Measurements from ENCODE around the gene YPEL2. TPM values are rescaled to one million over a fixed set of nuclear protein-coding genes. Genes with fewer than 3 reads are reported as not detected.
A peak's percentile ranks its signal among the peaks of the same experiment; 100 is the strongest.

YPEL2 gene
- total and polyA plus RNA-seq, 2 donors (not counting 1 experiment from before 2014, with no cell fraction given): 20.7 to 51.8 TPM

GRCh38 chr17:59368218-59368857 lies 36.9 kb downstream of the YPEL2 start:
- POLR2A ChIA-PET: no interaction called here
- H3K27ac ChIP-seq (ENCODE audit: low read length in 2 of 2): no peak overlapping the region
- peaks cover 75 to 97% of the 10 kb centered on the region in 2 donors for H3K4me1 ChIP-seq (ENCODE audit: control insufficient read depth in 2 of 2, insufficient read depth in 2 of 2, low read length in 2 of 2)
- peaks cover 93% of the 10 kb centered on the region for H3K79me2 ChIP-seq (ENCODE audit: control insufficient read depth, insufficient read depth, low read length)
- no peak overlapping the region for H3K4me3 ChIP-seq (ENCODE audit: control extremely low read depth in 1 of 5, extremely low read depth in 1 of 5, insufficient read depth in 1 of 5, low read depth in 2 of 5, low read length in 4 of 5)
- TF ChIP-seq CTCF (IDR thresholded peaks at IDR 0.05) (no peak), EZH2 (IDR thresholded peaks at IDR 0.05; ENCODE audit: borderline replicate concordance, insufficient read depth, low read depth, low read length, poor library complexity, severe bottlenecking) (no peak)
- DNase-seq (no peak), ATAC-seq (ENCODE audit: low read depth) (no peak)
- Mint-ChIP-seq H3K9me3 (ENCODE audit: insufficient read depth) (no peaks in the 10 kb centered on the region), H3K27me3 (no peaks in the 10 kb centered on the region), H3K27ac (peak overlapping the region; percentile 48), H3K4me1 (peaks cover 84% of the 10 kb centered on the region), H3K4me3 (no peak overlapping the region)
- H3K27me3 ChIP-seq (replicated peaks in 1 of 4; ENCODE audit: control extremely low read depth in 1 of 4, control insufficient read depth in 3 of 4, insufficient read depth in 4 of 4, low read length in 3 of 4): no peaks in the 10 kb centered on the region
- 98% methylated on average over 5 of the region's 7 CpGs for WGBS (ENCODE audit: insufficient coverage)
- no peaks in the 10 kb centered on the region for H4K20me1 ChIP-seq (ENCODE audit: control insufficient read depth, insufficient read depth, low read length, poor library complexity, severe bottlenecking)
- CTCF ChIA-PET: interaction anchor here (0.7 to 1.2 kb wide), 4 partner anchors 11 to 58 kb away, joined by 3 read pairs; no protein-coding TSS in a partner anchor
- no peak overlapping the region for H3K9ac ChIP-seq (ENCODE audit: low read length)
- H3K4me2 ChIP-seq (replicated peaks; ENCODE audit: low read depth, low read length, poor library complexity, severe bottlenecking): no peak overlapping the region
- intact Hi-C loops (cut with micrococcal nuclease): no loop called here
- no peak overlapping the region for H2AFZ ChIP-seq (ENCODE audit: insufficient read depth, low read depth, low read length, poor library complexity, severe bottlenecking)
- no peaks in the 10 kb centered on the region for H3K36me3 ChIP-seq (replicated peaks in 1 of 2; ENCODE audit: control extremely low read depth in 1 of 2, control insufficient read depth in 1 of 2, extremely low read depth in 1 of 2, insufficient read depth in 2 of 2, low read length in 1 of 2)
- H3K9me3 ChIP-seq (ENCODE audit: control extremely low read depth in 1 of 3, control insufficient read depth in 2 of 3, insufficient read depth in 1 of 3, low read length in 2 of 3): no peaks in the 10 kb centered on the region

Data from B cell (primary cell).